ENCODE results near the gene RNF121.

RNF121 gene

GRCh38 chr11:71913756-71914526, 14.9 kb upstream of the RNF121 start:
- Histone ChIP-seq H3K9ac (ENCODE audit: low read depth, low read length, poor library complexity, severe bottlenecking) (no peak overlapping the region), H3K4me2 (ENCODE audit: low read depth, low read length, poor library complexity, severe bottlenecking) (no peak overlapping the region), H3K9me2 (replicated peaks; ENCODE audit: low read depth, low read length) (no peaks in the 10 kb centered on the region), H3F3A (ENCODE audit: low read depth) (no peaks in the 10 kb centered on the region), H4K20me1 (ENCODE audit: insufficient read depth, low read length, poor library complexity, severe bottlenecking) (no peaks in the 10 kb centered on the region), H3K79me2 (ENCODE audit: insufficient read depth, low read length) (no peaks in the 10 kb centered on the region), H3K9me3 (ENCODE audit: insufficient read depth, low read depth, low read length) (no peaks in the 10 kb centered on the region), H2AFZ (ENCODE audit: low read length) (no peak overlapping the region), H3K36me3 (ENCODE audit: insufficient read depth, low read length) (no peaks in the 10 kb centered on the region), H3K4me3 (ENCODE audit: low read length, poor library complexity, severe bottlenecking) (no peak overlapping the region), H3K27me3 (ENCODE audit: insufficient read depth, low read length, poor library complexity, severe bottlenecking) (no peaks in the 10 kb centered on the region), H3K4me1 (ENCODE audit: insufficient read depth, low read length, poor library complexity, severe bottlenecking) (no peaks in the 10 kb centered on the region)
- TF ChIP-seq EZH2phosphoT487 (IDR thresholded peaks at IDR 0.05; ENCODE audit: borderline replicate concordance): no peak
- TF ChIP-seq CTCF (conservative IDR thresholded peaks at IDR 0.05; ENCODE audit: low read length): no peak

GRCh38 chr11:71914617-71915189, 14.1 kb upstream of the RNF121 start:
- H3K4me1 ChIP-seq (ENCODE audit: insufficient read depth, low read length, poor library complexity, severe bottlenecking): no peaks in the 10 kb centered on the region
- TF ChIP-seq CTCF (conservative IDR thresholded peaks at IDR 0.05; ENCODE audit: low read length): no peak
- TF ChIP-seq EZH2phosphoT487 (IDR thresholded peaks at IDR 0.05; ENCODE audit: borderline replicate concordance): no peak
- H4K20me1 ChIP-seq (ENCODE audit: insufficient read depth, low read length, poor library complexity, severe bottlenecking): no peaks in the 10 kb centered on the region
- H2AFZ ChIP-seq (ENCODE audit: low read length): no peak overlapping the region
- H3K9ac ChIP-seq (ENCODE audit: low read depth, low read length, poor library complexity, severe bottlenecking): no peak overlapping the region
- H3K36me3 ChIP-seq (ENCODE audit: insufficient read depth, low read length): no peaks in the 10 kb centered on the region
- H3K9me3 ChIP-seq (ENCODE audit: insufficient read depth, low read depth, low read length): no peaks in the 10 kb centered on the region
- no peak overlapping the region for H3K4me3 ChIP-seq (ENCODE audit: low read length, poor library complexity, severe bottlenecking)
- H3K9me2 ChIP-seq (replicated peaks; ENCODE audit: low read depth, low read length): no peaks in the 10 kb centered on the region
- H3K27me3 ChIP-seq (ENCODE audit: insufficient read depth, low read length, poor library complexity, severe bottlenecking): no peaks in the 10 kb centered on the region
- H3K4me2 ChIP-seq (ENCODE audit: low read depth, low read length, poor library complexity, severe bottlenecking): no peak overlapping the region
- no peaks in the 10 kb centered on the region for H3K79me2 ChIP-seq (ENCODE audit: insufficient read depth, low read length)
- H3F3A ChIP-seq (ENCODE audit: low read depth): no peaks in the 10 kb centered on the region

GRCh38 chr11:71917646-71918140, 11.2 kb upstream of the RNF121 start:
- no peak overlapping the region for H2AFZ ChIP-seq (ENCODE audit: low read length)
- H3K9me2 ChIP-seq (replicated peaks; ENCODE audit: low read depth, low read length): no peaks in the 10 kb centered on the region
- no peak overlapping the region for H3K9ac ChIP-seq (ENCODE audit: low read depth, low read length, poor library complexity, severe bottlenecking)

More at GRCh38 chr11:71917646-71918140, 11.2 kb upstream of the RNF121 start:
- H3K9me3 ChIP-seq (ENCODE audit: insufficient read depth, low read depth, low read length): no peaks in the 10 kb centered on the region
- H4K20me1 ChIP-seq (ENCODE audit: insufficient read depth, low read length, poor library complexity, severe bottlenecking): no peaks in the 10 kb centered on the region
- H3K4me3 ChIP-seq (ENCODE audit: low read length, poor library complexity, severe bottlenecking): no peak overlapping the region
- no peaks in the 10 kb centered on the region for H3K27me3 ChIP-seq (ENCODE audit: insufficient read depth, low read length, poor library complexity, severe bottlenecking)
- no peaks in the 10 kb centered on the region for H3K36me3 ChIP-seq (ENCODE audit: insufficient read depth, low read length)
- H3K4me2 ChIP-seq (ENCODE audit: low read depth, low read length, poor library complexity, severe bottlenecking): no peak overlapping the region
- H3K4me1 ChIP-seq (ENCODE audit: insufficient read depth, low read length, poor library complexity, severe bottlenecking): no peaks in the 10 kb centered on the region
- TF ChIP-seq CTCF (conservative IDR thresholded peaks at IDR 0.05; ENCODE audit: low read length): no peak
- TF ChIP-seq EZH2phosphoT487 (IDR thresholded peaks at IDR 0.05; ENCODE audit: borderline replicate concordance): no peak
- no peaks in the 10 kb centered on the region for H3K79me2 ChIP-seq (ENCODE audit: insufficient read depth, low read length)
- no peaks in the 10 kb centered on the region for H3F3A ChIP-seq (ENCODE audit: low read depth)
